GM10847 (cell line): Measurements from ENCODE around the gene ZNF74.

Experiments used
- POLR2A ChIP-seq: IDR thresholded peaks from 2 replicates; pipeline ENCODE4 v1.6.1; 2011; ENCODE audit not compliant: insufficient read length; ENCODE audit errors: extremely low read depth

Gene ZNF74

DNA sequence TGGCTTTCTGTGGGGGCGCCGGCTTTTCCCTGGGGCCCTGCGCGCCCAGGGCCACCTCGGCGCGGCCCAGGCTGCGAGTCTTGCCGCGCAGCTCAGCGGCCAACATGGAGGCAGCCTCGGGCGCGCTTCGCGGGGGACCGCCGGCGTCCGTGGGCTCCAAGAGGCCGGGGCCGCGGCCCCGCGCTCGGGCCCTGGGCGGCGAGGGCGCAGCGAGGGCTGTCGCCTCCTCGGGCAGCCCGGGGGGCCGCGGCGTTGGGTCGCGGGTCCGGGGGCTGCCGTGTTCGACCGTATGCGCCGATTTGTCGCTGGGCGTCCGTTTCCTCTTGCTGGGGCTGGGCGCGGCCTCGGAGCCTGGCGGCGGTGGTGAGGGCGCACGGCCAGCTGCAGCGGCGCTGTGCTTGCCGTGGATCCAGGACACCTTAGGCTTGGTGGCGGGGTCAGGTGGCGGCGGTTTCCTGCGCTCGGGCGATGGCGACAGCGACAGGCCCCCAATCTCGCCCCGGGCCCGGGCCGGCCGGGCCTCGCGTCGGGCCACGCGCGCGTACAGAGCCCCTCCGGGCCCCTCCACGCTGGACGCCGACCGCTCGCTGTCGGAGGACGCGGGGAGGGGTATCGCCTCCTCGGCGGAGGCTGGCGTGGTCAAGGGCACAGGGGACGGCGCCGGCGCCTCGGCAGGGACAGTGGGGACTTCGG, 31.8 kb downstream of the ZNF74 start:
- no peak for TF ChIP-seq POLR2A

DNA sequence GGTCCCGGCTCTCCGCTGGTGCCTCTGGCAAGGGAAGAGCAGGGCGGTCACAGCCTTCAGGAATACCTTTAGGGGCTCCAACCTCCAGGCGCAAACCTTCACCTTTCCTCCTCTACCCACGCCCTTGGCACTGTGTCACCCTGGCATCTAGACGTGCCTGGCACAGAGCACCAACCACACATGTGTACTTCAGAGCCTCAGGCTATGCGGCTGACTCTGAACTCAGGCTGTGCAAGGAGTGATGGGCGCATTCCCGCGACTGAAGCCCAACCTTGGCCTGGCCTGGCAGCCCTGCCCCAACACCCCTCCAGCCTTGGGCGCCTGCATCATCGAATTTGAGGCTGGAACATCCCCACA, 32.3 kb downstream of the ZNF74 start:
- no peak for TF ChIP-seq POLR2A

DNA sequence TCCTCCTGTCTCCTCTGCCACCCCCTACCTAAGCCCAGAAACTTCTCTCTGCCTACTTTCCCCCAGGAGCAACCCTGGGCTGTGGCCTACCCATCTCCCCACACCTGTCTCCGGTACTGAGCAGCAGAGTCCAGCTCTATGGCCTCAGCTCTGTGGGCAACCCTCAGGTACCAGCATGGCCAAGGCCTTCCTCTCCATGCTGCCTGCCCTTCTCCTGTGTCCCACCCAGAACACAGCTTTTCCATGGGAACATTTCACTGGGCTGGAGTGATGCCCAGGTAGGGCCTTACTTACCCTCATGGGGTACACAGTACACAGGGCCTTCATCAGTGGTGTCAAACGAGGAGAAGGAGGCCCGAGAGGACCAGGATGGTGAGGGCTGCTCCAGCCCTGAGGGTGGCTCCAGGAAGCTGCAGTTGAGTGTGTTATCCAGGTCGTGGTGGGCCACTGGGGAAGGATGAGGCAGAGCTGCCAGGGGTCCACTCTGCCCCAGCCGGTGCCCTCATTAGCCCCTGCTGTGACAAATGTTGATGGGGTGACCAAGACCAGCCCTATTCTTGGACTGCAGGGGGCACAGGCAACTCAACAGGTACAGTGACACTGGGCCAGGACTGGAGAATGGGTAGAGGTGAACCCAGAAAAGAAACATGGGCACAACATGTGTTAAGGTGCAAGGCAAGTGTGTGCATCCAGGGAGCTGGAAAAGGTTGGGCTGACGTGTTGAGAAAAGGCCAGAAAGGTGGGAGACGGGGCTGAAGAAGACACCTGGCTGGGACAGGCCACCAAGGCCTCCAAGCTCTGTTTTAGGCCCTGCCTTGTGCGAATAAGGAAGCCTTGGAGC, 33.4 kb downstream of the ZNF74 start:
- no peak for TF ChIP-seq POLR2A

DNA sequence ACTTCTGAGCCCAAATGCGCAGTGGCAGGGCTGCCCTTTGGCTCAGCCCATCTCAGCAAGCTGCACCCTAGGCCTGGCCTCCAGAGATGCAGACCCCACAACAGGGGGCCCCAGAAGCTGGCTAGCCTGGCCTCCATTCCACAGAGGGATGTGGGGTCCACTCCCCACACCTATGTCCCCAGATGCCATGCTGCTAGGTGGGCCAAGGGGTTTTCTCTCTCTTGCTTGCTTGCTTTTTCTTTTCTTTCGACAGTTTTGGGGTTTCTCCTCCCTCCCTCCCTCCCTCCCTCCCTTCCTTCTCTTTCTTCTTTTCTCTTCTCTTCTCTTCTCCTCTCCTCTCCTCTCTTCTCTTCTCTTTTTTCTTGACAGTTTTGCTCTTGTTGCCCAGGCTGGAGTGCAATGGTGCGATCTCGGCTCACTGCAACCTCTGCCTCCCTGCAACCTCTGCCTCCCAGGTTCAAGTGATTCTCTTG, 34.0 kb downstream of the ZNF74 start:
- TF ChIP-seq POLR2A = no peak

DNA sequence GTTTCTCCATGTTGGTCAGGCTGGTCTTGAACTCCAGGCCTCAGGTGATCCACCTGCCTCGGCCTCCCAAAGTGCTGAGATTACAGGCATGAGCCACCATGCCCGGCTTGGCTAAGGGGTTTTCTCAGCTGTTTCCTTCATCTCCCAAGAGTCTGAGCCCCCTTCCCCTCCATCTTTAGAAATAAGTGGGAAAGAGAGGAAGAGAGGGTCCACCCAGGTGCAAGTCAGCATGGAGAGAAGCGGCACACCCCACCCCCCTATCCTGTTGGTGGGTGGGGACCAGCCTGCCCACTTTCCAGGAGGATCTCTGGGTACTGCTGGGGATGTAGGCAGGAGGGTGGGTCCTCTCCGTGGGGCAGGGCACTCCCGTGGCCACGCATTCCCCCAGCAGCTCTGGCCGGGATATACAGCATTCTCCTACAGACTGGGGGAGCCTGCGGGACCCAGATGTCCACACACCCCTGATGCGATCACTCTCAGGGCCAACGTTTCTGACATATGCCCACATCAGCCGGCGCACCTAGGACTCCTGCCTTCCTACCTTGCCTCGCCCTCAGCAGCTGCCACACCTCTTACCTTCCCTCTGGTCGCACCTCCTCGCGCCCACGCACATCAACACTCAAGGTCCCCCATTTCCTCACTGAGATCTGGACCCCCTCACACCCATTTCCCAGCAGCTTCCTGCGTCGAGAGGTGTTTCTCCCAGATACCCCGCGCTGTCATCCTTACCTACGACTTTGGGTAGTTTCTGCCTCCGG, 34.7 kb downstream of the ZNF74 start:
- TF ChIP-seq POLR2A = no peak

DNA sequence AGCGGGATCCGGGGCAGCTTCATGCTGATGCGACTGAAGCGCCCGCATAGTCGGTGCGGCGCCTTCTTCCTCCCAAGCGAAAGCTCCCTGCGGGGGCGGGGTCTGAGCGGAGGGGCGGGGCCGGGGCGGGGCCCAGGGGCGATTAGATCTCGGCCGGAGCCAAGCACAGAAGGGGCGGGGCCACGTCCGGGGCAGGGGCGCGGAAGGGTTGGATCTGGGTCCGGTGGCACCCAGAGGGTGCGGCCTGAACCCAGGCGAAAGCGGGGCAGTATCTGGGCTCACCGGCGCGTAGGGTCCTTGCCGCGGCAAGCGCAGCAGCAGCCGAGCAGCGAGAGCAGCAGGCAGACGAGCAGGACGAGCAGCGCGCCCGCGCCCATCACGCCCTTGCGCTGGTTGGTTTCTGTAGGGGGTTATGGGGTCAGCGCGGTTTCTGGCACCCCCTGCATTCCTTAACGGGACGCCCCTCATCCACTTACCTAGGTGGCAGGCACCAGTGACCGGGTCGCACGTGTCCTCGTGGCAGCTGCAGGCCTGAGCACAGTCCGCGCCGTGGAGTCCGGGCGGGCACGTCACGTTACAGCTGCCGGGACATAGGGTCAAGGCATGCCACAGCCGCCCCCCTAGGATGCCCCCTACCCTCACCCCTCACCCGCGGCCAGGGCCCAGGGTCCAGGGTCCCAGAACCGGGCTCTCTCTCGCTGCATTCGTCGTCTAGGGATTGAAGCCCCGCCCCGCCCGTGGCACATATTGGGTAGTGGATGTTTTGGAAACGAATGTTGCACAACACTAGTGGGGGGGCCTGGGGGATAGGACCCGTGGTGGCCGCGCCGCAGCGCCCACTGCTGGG, 35.5 kb downstream of the ZNF74 start:
- TF ChIP-seq POLR2A = no peak

DNA sequence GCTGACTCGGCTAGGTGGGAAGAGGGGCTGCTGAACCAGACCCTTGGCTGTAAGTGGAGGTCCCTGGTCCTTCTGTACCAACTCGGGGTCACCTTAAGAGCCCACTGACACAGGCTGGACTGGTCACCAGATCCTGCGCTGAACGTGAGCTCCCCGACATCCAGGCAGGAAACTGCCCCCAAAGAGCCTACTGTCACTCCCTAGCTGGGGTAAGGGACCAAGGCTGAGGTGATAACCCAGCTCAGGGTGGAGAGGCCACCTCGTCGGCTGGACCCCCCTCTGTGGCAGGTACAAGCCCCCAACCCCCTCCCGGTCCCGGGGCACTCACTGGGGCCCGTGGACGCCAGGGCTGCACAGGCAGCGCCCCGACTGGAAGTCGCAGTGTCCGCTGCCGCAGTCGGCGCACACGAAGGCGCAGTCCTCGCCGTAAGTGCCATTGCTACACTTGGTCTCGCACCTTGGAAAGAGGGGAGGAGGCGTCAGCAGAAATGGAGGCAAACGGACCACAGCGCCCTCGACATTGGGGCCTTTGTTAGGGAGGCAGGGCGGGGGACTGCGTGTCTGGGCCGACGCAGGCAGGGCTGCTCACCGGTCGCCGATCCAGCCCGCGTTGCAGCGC, 36.3 kb downstream of the ZNF74 start:
- TF ChIP-seq POLR2A = no peak

DNA sequence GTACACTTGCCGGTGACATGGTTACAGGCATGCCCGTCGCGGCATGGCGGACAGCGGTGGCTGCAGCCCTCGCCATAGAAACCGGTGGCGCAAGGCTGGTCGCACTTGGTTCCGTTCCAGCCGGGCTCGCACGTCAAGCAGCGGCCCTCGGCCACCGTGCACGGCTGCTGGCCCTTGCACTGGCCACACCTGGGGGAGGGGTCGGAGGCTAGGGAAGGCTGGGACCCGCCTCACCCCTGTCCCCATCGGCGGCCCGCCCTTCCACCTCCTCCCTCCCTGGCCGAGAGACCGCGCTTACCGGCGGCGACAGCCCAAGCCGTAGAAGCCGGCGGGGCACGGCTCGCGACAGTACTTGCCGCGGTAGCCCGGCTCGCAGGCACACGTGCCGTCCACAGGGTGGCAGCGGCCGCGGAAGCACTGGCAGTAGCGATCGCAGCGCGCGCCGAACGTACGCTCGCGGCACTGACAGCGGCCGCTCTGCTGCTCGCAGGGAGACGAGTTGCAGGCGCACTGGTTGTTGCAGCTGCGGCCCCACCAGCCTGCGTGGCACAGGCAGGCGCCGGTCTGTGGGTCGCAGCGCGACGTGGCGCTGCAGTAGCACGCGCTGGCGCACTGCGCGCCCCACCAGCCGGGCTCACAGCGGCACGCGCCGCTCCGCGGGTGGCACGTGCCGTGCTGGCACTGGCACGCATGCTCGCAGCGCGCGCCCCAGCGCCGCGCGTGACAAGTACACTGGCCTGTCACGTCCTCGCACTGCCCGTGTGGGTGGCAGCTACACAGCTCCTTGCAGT, 37.0 kb downstream of the ZNF74 start:
- TF ChIP-seq POLR2A = no peak

DNA sequence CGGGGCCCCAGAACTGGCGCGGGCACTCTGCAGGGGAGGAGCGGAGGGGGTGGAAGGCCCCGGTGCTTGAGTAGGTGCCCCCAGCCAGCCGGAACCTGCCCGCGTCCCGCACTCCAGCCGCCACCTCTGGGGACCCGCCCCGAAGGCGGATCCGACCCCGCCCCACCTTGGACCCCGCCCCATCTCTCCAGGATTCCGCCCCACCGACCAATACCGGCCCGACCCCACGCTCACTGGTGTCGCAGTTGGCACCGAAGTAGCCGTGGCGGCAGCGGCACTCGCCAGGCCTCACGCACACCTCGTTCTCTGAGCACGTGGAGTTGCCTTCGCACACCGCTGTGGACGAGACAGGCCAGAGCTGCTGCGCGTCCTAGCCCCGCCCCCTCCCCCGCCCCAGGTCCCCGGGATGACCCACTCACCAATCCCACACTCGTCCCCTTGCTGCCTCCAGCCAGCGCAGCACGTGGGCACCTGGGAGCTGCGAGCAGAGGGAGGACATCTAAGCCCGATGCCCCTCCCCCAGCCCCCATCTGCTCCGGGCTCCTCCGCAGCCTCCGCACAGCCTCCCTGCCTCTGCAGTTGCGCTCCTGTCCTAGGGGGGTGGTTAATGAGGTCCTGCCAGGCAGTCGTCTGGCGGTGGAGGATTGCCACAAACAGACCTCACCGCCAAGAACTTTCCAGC, 37.7 kb downstream of the ZNF74 start:
- TF ChIP-seq POLR2A = no peak

DNA sequence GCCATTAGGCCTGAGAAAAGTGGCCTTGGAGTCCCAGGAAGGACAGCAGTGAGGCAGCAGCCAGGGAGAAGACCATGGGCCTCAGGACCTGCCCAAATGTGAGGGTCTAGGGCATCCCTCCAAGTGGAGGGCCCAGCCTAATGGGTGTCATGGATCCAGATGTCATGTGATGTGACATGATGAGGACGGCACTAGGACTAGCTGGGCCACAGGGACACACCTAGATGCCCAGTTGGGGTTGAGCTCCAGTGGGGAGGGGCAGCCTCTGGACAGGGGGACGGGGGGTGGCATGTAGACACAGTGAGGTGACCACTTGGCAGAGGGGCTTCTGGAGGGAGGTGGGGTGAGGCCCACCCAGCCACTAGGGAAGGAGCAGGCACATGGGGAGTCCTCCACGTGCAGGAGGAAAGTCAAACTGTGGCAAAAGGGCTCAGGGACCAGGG, 38.3 kb downstream of the ZNF74 start:
- no peak for TF ChIP-seq POLR2A

DNA sequence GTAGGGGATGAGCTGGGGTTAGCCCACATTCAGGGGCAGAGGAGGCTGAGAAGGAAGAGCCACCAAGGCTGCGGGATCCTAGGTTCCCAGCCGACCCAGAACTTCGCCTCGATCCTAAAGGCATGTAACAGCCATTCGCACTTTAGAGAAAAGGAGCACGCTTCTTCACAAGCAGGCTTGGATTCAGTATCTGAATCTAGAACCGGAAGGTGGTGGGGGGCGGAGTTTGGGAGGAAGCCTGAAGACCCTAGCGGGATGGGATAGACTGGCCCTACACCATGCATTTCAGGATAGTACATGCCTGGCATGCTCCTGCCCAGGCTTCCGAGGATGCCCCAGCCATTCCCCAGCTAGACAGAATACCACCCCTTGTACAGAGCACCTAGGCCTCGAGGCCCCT, 39.2 kb downstream of the ZNF74 start:
- TF ChIP-seq POLR2A = no peak

DNA sequence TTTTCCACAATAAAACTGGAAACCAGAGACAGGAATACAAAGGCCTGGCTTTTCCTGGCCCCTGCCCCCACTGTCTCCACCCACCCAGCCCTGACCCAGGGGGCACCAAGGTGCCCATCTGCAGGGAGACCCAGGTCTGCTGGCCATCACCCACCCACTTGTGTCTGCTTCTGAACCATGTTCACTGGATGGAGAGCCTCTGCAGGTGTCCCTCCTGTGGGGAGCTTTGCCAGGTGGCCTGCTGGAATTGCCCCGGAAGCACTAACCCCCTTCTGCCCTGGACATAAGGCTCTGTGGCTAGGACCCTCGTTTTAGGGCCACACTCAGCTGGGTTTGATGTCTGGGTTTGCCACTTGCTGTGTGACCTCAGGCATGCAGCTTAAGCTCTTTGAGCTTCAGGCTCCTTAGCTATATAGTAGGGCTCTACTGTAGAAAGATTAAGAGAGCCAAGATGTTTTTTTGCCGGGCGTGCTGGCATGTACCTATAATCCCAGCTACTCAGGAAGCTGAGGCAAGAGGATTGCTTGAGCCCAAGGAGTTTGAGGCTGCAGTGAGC, 39.8 kb downstream of the ZNF74 start:
- no peak for TF ChIP-seq POLR2A

DNA sequence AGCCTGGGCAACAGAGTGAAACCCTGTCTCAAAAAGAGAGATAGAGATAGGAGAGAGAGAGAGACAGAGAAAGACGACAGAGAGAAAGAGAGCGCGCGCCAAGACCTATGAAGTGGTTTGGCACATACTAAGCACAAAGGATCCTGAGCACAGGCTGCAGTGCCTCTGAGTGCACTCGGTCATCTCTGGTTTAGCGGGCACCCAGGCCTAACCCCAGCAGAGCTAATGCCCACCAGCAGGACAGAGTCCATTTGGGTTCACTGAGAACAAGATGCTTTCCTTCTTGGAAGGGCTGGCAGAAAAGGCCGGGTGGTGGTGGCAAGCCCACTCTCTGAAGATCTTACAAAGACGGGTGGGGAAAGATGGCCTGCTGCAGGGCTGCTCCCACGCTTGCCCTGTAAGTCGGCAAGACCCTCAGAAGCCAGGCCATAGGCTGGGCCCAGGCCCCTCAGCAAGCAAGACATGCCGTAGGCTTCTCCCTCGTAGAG, 40.4 kb downstream of the ZNF74 start:
- TF ChIP-seq POLR2A = no peak

DNA sequence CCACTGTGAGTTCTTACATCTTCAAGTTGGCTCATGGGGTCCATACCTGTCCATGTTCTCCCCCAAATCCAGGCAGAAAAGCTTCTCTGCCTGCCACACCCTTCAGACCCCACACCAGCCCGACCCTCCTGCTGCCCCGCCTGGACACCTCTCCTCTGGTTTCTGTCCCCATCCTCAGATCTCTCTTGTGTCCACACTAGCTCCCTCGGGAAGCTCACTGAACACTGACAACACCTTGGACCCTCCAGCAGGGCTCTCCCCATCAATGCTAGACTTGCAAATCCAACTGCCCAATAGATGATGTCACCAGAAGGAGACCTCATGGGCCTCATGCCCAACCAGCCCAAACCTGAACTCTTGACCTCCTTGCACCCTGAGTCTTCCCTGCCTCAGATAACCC, 40.8 kb downstream of the ZNF74 start:
- no peak for TF ChIP-seq POLR2A
